NCI-H2029 treated with DMSO at 0.1 percent for 48 hours (cell line): Measurements from ENCODE around the gene PTPRE.

Experiments used
- DNase-seq: peaks from one replicate; lab custom pipeline; 2025; lab: John Stamatoyannopoulos, UW

Gene PTPRE

GRCh38 chr10:127906548-127907377 lies at the start of gene PTPRE:
Gene PTPRE (plus strand): TSS chr10:127907103. CDS start chr10:128040882, 133,779 bp downstream.
- DNase-seq: no peak

DNA sequence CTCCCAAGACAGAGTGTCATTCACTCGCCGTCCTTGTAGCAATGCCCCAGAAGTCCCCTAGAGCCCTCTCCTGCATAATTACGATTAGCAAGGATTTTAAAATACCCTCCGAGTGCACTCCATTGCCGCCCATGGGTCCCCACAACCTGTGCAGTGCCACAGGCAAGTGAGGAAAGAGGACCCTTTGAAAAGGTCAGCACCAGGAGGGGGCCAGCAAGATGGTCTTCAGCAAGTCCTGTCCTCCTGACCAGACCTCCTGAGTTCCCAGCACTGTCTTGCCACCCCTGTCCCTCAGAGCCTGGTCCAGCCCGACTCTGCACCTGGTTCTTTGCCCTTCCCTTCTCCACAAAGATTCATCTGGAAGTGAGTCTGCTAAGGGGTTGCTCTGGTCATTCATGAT lies 46.3 kb upstream of the PTPRE start:
- DNase-seq: no peak

GRCh38 chr10:127863231-127863825 lies 43.6 kb upstream of the PTPRE start:
- DNase-seq: no peak

GRCh38 chr10:127866276-127867013 lies 40.5 kb upstream of the PTPRE start:
- DNase-seq: no peak

DNA sequence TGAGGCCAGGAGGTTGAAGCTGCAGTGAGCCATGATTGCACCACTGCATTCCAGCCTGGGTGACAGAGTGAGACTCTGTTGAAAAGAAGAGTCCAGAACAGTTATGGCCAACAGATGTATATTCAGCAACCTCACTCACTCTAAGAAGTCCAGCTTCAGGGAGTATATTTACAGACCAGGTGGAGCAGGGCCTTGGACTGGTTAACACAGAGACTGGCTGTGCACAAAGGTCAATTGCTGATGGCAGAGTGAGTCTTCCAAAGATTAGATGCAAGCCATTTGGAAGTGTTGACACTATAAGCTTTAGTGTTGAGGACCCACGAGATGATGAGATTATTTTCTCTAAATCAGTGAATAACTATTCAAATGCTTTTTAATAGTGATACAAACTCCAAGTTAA lies 39.1 kb upstream of the PTPRE start:
- no peak for DNase-seq

GRCh38 chr10:127869329-127869728 lies 37.6 kb upstream of the PTPRE start:
- DNase-seq: no peak

DNA sequence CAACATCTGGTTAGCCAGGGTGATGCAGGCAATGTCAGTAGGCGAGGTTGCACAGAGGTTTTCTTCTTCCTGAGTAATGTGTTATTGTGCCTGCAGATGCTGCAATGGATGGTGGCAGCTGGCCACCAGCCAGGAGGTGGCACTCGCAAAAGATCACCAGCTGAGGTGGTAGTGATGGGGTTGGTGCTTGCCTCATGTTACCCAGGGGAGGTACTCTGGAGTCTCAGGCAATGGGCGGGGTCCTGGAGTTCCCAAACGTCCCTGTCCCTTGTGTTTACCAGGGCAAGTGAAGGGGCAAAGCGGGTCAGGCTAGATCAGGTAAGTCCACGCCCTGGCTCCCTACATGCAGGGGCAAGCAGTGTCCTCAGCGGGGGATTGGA lies 35.3 kb upstream of the PTPRE start:
- DNase-seq: no peak

DNA sequence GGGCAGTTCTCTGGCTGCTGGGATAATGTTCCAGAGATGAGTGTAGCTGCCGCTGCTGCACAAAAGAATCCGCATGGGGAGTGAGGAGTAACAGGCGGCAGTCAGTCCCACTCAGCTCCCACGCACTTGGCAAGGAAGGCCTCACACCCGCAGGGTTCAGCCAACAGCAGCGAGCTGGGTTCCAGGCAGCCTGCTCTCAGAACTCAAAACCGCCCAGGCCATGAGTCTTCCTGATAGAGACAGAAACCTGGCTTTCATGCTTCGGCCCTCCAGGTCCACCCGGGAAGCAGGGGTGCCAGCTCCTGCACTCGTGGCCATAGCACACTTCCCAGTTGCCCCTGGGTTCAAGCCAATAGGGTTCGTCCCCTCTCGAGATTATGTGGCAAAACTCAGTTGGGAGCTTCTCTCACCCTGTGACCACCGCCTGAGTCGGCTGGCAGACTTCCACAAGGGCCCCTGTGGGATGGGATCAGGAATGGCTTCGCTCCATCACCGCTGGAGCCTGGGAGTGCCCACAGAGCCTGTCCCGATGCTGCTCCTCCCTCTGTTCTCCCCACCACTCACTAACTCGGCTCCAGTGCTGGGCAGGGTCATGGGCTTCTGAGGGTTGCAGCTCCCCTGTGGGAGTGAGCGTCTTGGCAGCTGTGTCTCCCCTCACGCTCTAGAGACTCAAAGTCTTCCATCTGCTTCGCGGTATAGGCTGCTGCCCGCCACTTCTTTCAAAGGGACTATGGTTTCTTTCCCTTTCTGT lies 34.7 kb upstream of the PTPRE start:
- no peak for DNase-seq

DNA sequence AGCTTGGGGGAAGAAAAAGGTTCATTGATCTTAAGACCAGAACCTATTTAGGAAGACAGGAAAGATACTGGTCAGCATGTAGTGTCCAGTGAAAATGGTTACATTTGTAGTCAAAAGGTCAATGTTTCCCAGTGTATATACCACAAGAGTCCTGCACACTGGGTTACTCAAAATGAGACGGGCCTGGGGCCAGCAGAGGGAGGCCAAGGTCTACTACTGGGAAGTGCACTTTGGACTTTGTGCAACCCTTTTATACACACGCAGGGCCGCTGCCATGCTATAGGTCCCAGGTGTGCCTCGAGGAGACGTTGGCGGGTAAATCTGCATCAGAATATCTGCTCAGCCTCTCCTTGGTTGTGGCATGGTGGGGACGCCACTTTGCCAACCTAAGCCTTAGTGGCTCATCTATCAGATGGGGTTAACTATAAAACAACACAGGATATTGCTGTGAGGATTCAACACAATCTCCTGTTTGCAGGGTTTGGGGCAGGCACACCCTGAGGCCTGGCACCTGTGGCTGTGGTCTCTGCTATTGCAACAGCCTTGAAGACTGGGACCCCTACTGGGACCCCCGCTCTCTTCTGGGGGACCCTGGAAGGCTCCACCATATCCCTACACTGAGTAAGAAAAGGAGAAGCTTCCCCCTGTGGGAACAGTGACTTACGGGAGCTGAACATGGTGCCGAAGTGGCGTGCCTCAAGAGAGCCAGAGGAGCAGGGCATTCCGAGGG lies 33.9 kb upstream of the PTPRE start:
- no peak for DNase-seq

DNA sequence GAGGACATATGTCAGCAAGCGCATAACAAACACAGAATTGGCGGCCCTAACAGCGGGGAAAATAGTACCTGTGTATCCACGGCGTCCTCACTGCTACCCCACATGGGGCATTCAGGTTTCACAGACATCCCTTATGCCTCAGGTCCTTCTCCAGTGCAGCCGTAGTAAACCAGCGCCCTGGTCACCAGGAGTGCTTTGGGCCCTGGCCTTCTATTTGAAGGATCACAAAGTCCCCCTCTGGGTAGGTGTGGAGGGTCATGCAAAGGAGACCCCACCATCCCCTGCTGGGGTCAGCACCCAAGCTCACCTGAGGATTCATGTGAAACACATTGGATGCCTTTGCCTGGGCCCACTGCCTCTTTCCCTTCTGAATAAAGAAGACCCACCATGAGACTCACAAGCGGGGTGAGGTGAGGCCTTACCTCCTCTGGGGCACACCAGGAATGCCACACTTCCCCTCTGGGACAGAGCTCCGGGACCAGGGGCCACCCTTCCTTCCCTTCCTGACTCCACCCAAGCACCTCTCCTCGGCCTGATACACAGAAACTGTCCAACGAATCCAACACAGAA lies 32.9 kb upstream of the PTPRE start:
- DNase-seq: no peak

DNA sequence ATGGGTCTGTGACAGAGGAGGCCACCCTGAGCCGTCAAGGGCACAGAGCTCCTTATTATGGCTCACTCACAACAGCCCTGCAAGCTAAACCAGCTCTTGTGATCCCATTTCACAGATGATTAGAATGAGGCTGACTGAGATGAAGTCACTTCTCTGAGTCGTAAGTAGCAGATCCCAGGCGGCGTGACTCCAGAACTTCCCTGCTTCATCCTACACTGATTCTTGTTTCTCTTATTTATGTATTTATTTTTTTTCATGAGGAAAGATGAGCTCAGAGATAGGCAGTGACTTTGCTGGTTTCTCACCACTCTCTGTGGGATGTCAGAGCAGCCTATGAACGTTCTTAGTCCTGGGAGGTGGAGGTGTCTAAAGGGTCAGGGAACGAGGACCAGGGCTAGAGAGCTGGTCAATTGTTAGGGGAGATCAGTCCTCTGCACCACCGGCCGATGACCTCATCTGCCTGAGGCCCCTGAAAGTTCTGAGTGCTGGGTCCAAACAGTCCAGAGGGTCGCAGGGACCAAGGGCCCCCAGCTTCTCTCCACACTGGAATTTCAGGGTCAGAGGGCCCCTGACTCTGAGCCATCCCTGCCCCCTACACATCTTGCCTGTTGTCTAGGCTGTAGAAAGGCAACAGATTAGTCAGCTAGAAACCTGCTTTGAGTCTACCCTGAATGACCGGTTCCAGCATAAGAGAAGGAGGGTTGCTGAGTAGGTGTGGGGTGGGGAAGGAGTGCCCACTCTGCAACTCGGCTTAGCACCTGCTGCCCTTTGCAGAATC lies 32.0 kb upstream of the PTPRE start:
- DNase-seq: no peak

GRCh38 chr10:127875449-127875765 lies 31.5 kb upstream of the PTPRE start:
- no peak for DNase-seq

GRCh38 chr10:127875916-127876315 lies 31.0 kb upstream of the PTPRE start:
- no peak for DNase-seq

DNA sequence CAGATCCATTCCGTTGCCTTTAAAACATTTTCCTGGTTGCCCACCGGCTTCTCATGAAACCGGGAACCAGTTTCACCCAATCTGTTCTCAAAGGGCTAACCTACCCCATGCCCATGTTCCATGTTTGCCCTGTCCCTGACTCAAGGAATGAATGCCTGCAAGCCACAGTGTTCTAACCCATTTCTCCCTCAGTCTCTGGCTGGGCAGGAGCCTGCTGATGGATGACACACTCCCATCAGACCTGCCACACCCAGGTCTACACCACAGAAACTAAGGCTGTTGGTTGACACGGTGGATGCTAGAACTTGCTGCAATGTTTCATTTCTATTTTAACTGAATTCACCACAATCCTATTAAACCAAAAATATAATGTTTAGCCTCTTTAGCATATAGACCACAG lies 29.8 kb upstream of the PTPRE start:
- no peak for DNase-seq

GRCh38 chr10:127877699-127878098 lies 29.2 kb upstream of the PTPRE start:
- DNase-seq: no peak

GRCh38 chr10:127878475-127879055 lies 28.3 kb upstream of the PTPRE start:
- no peak for DNase-seq

DNA sequence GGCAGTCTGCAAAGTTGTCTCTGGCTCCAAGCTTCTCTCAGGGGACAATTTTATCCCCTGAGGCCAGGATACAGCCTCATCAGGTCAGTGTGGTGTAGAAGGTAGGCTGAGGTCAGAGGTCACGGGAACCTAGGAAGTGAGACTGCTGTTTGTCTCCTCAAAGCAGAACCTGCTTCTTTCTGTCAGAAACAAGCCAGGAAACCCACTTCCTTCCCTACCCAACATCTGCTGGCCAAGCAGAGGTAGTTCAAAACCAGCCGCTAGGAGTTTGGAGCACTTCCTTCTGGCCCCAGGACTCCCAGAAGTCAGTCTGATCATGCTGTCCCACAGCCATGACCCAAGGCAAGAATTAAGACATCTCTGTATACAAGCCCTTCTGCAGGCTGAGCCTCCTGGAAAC lies 26.3 kb upstream of the PTPRE start:
- DNase-seq: no peak

DNA sequence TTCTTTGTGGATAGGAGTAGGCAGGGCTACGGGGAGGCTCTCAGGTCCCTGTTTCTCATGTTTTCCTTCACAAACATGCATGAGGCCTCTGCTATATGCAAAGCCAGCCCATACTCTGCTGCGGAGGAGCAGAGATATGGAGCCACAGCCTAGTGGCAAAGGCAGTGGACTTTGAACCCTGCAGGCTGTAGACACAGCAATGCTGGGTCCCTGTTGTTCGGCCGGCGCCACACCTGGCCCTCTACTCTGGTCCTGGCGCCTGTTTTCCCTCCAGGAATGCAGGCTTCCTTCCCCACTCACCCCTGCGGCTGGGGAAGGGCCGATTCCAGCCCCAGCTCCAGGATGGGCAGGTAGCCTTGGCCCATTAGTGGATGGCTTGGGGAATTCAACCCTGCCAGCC lies 25.6 kb upstream of the PTPRE start:
- no peak for DNase-seq

- no peak for DNase-seq
Observed at GRCh38 chr10:127882391-127882790, 24.5 kb upstream of the PTPRE start.

DNA sequence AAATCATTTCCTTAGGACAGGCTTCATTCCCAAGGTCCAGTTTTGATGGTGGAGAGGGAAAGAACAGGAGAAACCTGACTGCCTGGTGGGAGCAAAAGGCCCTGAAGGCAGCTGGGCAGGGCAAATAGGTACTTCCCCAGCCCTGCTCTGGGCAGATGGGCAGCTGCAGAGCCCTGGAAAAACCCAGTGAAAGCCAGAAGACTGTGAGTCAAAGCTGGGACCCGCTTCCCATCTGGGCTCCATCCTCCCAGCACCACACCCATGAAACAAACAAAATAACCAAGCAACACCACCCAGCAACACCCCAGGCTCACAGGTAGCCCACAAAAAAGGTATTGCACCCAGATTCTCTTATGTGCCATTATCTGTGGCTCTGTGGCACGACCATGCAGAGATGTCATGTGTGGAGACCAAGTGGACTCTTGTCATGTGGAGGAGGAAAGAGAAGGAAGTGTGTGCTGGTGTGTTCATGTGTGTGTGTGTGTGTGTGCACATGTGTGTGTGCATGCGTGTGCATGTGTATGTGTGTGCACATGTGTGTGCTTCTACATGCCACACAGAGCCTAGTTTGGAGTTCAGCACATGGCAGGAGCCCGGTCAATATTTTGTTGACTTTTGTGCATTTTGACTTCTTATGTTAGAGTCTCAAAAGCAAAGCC lies 24.0 kb upstream of the PTPRE start:
- DNase-seq: no peak
